GM18867 (cell line): ENCODE results near the gene BRD4.

Source experiments
- ATAC-seq: cut with Tn5 transposase; IDR thresholded peaks from one replicate; pipeline ENCODE4 v1.9.1; 2021; ENCODE audit warnings: mild to moderate bottlenecking, moderate library complexity; ENCODE audit not compliant: unreplicated experiment

Gene BRD4

DNA sequence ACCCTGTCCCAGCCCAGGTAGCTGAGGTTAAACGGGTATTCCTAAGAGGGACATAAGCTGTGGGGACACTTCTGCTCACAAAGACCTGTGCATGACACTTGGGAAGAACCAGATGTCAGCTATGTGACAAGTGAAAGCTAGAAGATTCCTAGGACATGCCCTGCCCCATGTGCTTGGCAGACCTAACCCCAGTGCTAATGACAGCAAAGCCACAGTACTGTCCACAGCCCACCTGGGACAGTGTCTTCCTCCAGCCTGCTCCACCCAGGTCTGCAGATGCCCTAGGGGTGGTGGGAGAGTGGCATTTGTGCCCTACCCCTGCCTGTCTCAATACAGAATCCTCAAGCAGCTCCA is 81.7 kb downstream of the BRD4 start:
- ATAC-seq = no peak

DNA sequence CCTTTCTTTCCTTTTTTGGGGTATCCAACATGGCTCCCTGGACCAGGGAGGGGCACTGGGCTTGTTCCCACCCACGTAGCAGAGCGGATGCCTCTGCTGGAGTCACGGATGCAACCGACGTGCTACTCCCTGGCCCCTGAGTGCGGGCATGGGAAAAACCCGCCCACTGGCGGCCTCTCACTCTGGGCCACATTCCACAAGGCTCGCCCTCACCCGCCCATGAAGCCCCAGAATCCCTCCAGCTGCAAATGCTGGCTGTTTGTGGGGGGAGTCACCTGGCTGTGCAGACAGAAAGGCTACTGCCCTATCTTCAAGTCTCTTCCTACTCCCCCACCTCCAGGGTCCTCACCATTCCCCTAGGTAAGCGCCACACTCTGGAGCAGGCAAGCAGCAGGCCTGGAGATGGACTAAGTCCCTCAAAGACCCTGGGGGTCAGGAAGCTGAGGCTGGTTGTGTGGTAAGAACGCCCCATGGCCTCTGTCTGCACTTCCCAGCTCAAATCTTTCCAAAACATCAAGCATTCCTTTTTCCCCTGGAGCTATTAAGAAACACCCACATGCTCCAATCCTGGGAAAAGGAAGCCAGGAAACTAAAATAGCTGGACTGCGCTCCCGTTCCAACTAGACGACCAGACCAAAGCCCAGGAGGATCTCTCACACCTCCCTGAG is 82.2 kb downstream of the BRD4 start:
- no peak for ATAC-seq

DNA sequence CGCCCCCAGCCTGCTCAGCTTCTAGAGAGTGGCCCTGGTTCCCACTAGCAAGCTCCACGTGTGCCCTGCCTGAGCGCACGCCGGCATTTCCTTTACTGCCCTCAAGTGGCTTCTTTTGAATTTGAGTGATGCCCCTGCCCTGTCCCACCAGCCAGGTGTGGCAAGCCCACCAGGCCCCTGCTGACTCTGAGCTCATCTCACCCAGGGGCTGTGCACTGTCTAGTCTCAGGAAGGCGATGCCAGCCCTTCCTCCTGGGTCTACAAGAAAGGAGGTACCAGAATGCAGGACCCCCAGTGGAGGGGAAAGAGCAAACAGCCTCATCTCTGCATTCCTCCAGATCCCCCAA is 82.8 kb downstream of the BRD4 start:
- ATAC-seq = no peak

DNA sequence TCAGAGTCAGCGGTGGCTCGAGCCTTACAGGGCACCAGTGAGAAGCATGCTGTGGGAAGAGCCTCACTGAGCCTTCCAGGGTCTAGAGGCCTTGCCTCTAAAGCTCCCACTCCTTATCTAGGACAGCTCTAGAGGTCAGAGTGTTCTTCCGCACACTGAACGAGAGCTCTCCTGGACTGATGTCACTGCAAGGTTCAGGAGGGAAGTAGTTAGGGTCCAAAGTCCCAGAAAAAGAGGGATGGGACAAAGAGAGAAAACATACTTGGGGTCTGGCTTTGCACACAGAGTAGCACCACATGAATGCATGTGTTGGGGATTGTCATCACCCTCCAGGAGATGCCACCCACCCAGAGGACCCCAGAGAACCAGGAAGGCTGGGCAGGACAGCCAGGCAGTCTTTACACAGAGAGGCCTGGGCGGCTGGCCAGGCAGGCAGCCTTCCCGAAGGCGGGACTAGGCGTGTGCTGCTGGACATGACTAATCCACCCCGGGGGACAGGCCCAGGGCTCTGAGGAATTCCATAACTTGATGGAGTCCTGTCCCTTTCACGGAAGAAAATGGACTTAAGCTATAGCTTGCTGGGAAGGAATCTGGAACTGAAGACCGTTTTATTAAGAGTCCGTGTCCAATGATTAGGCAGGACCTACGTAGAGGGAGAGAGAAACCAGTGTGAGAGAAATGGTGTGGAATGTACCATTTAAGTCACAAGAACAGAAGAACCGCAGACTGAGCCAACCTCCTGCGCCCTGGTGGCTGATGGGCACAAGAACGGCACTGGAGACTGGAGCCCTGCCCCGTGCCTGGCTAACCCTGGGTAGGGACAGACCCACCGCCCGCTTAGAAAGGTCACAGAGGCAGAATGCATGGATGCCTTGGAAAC is 83.5 kb downstream of the BRD4 start:
- no peak for ATAC-seq

GRCh38 chr19:15248106-15248505 is 84.2 kb downstream of the BRD4 start:
- no peak for ATAC-seq

- no peak for ATAC-seq
These were observed 85.0 kb downstream of the BRD4 start for GRCh38 chr19:15247107-15248014.

- no peak for ATAC-seq
These were observed 86.2 kb downstream of the BRD4 start for GRCh38 chr19:15246198-15246481.

DNA sequence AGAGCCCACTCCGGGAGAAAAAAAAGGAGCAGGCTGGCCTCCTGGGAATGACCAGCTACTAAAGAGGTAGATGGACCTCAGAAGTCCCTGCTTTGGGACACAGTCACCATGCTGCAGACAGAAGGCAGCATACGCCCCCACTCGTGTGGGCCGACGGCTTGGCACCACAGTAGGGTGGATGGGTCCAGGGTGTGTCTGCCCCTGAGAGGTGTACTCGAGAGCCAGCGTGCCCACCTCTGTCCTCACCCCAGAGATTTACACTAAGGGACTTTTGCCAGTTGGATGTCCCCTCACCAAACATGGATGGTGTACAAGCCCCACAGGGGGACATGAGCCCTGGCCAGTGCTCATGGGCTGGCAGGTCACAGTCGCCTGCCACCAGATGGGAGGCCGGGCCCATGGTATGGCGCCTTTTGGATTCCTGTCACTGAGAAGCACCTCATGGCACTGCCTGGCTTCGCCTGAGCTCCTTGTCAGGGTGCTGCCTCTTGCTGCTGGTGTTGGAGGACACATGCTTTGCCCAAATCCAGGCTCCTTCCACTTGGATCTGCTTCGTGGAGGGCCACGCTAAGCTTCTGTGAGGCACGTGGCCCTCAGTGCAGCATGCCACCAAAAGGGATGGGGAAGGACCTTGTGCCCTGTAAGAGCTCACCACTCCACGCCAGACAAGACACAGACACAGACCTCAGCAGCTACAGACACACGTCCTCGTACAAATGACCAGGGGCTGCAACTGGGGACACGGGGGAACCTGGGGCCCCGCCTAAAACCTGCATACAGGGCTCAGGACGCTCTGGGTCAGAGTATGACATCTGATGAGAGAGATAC is 86.8 kb downstream of the BRD4 start:
- ATAC-seq = no peak

GRCh38 chr19:15244808-15245207 is 87.5 kb downstream of the BRD4 start:
- ATAC-seq = no peak

- ATAC-seq = no peak
These were observed 88.1 kb downstream of the BRD4 start for GRCh38 chr19:15244106-15244803.

DNA sequence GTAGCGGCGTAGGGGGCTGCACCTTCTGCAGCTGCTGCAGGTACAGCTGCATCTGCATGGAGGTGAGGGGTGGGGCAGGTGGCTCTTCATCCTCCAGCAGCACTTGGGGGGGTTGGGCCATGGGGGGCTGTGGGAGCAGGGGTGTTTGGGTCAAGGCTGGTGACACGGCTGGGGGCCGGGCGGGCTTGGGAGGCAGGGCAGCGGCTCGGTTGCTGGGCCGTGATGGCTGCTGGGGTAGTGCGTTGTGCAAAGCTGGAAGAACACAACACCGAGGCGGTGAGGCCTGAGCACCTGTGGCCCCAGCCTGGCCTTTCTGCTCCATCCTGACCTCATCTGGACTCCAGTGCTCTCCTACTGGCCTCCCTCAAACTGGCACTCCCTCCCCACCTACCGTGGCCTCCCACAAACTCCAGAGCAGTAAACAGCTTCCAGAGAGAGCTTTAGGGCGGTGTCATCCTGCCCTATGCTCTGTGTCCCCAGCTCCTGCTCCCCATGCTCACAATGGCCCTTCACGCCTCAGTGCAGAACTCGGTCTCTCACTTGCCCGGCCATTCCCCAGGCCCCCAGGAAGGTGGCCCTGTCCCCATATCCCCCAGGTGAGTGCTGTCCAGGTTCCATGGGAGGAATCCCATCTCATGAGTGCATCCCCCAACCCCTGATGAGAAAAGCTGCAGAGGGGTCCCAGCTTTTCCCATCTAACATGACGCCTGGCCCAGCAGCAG is 88.9 kb downstream of the BRD4 start:
- ATAC-seq = no peak

GRCh38 chr19:15241259-15241910 is 91.0 kb downstream of the BRD4 start:
- no peak for ATAC-seq

- no peak for ATAC-seq
These were observed 91.8 kb downstream of the BRD4 start for GRCh38 chr19:15240515-15240914.

DNA sequence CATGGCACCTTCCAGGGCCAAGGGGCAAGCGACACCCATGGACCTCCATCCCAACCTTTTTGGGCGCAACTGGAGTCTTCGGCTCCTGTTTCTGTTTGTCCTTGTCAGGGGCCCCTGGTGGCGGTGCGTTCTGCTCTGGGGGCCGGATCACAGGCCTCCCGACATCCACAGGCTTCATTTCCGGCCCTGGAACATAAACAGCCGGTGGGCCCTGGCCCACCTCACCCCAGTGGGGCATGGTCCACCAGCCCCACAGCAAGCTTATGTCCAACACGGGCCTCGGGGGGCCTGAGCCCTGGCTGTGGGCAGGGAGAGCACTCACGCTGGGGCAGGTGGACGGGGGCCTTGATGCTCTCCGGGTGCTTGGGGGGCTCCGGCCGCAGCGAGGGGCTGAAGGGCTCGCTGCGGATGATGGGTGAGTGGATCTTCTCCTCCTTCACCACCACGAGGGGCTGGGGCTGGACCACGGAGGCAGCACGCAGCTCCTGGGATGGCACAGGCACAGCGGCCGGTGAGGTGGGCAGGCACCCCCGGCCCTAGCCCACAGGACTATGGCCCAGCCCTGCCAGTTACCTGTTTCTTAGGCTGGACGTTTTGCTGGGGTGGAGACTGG is 92.9 kb downstream of the BRD4 start:
- no peak for ATAC-seq

- no peak for ATAC-seq
These were observed 93.6 kb downstream of the BRD4 start for GRCh38 chr19:15238639-15239155.

DNA sequence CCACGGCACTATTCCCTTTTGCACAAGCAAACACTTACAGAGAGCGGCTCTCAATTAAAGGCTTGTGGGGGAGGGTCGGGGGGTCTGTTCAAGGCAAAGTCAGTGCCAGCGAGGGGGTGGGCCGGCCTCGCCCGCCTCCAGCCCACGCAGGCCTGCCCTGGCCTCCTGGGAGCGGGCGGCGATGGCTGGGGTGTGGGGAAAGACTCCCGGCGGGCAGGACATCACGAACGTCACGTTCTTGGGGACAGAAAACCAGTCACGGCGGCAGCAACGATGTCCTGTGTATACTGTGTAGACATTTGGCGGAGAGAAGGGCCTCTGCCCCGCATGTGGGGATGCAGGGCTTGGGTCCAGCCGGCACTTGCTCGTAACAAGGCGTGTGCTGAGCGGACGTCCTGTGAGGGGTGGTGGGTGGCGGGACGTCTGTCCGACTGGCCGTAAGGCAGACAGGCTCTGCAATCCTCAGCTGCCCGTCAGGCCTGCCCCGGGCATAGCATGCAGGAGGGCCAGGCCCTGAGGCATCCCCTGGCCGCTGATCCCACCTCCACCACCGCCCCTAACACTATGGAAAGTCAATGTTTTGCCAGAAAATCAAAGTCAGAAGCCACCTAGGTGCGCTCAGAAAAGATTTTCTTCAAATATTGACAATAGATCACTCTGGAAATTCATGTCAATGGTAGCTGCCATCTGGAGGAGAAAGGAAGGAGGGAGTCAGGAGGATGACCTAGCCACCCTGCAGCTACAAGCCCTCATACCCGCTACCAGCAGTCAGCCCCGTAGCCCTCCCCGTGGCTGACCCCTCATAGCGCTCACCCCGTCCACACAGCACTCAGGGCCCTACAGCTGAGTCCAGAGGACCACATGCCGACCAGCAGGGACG is 94.3 kb downstream of the BRD4 start:
- no peak for ATAC-seq

DNA sequence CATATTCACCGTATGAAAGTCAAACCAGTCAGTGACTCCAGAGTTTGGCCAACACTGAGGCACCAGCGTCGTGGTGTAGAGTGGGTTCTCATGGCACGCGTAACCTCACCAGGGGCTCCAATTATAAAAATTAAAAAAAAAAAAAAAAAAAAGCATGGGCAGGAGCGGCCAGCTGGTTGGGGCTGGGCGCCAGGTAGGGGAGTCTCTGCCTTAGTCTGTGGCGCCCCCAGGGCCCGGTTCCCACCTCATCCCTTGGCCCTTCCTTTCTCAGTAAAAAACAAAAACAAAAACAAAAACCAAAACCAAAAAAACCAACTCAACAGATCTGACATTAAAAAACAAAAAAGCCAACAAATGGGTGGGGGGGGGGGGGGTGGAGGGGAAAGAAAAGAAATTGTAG is 95.5 kb downstream of the BRD4 start:
- ATAC-seq = no peak

DNA sequence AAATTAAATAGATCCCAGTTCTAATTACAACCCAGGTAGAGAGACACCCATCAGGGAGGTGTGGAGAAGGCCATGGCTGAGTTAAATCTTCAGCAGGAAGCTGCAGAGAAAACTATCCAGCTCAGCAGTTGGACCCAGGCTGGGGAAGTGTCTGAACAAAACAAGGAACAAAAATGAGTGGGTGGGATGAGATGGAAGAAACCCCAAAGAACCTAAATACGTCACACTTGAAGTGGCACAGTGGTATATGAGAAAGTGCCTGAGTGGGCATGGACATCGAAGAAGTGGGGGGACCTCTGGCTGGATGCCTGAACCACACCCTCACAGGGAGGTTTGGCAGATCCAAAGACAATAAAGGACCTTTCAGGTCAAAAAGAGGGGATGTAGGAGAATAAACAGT is 96.6 kb downstream of the BRD4 start:
- ATAC-seq = no peak
